H1 (cell line): Measurements from ENCODE around the gene ARHGEF7. TPM values are rescaled to one million over a fixed set of nuclear protein-coding genes. Genes with fewer than 3 reads are reported as not detected.

Experiments used
- CTCF ChIA-PET: fragments of 300-600 bp; sonication (Branson Sonifier 250); formaldehyde crosslinking; loops from one replicate; lab custom pipeline; 2021; ENCODE audit not compliant: partially characterized antibody; lab: Charles Lee
- POLR2A ChIA-PET: fragments of 300-600 bp; sonication (Branson Sonifier 250); formaldehyde crosslinking; loops from one replicate; lab custom pipeline; 2021; ENCODE audit warnings: inconsistent platforms; ENCODE audit not compliant: partially characterized antibody; lab: Charles Lee
- DNase-seq, 2 experiments: peaks; one replicate each; pipeline versions ENCODE4 v3.0.0 to v3.0.0-alpha.2; 2010 to 2022; ENCODE audit warnings: low spot score in 2 of 2, low read depth in 1 of 2, mixed read lengths in 1 of 2
- FAIRE-seq: peaks from 2 replicates; lab custom pipeline; 2011; peaks lifted over from hg19 to GRCh38; lab: Jason Lieb, UNC
- H2AFZ ChIP-seq: 2 replicates; pipeline ENCODE4 v1.8.1; 2012; ENCODE audit warnings: low read length, inconsistent platforms
- H2AK5ac ChIP-seq: 2 replicates; pipeline ENCODE4 v1.6.1; 2013; ENCODE audit warnings: low read depth, low read length
- H2BK120ac ChIP-seq: replicated peaks from 2 replicates; pipeline ENCODE3; 2013; ENCODE audit warnings: low read depth, low read length, inconsistent platforms
- H2BK12ac ChIP-seq: 2 replicates; pipeline ENCODE4 v1.6.1; 2013; ENCODE audit warnings: low read depth, low read length
- H2BK15ac ChIP-seq: 2 replicates; pipeline ENCODE4 v1.6.1; 2013; ENCODE audit warnings: low read length
- H2BK20ac ChIP-seq: 2 replicates; pipeline ENCODE4 v1.6.1; 2013; ENCODE audit warnings: low read length
- H2BK5ac ChIP-seq: 2 replicates; pipeline ENCODE4 v1.6.1; 2013; ENCODE audit warnings: low read depth, low read length
- H3K14ac ChIP-seq: 2 replicates; pipeline ENCODE4 v1.6.1; 2013; ENCODE audit warnings: inconsistent platforms; ENCODE audit not compliant: insufficient read length
- H3K18ac ChIP-seq: 2 replicates; pipeline ENCODE4 v1.6.1; 2013; ENCODE audit warnings: low read length; ENCODE audit errors: extremely low read depth
- H3K23ac ChIP-seq: 2 replicates; pipeline ENCODE4 v1.6.1; 2013; ENCODE audit warnings: inconsistent platforms; ENCODE audit not compliant: insufficient read length
- H3K23me2 ChIP-seq: 2 replicates; pipeline ENCODE4 v1.6.1; 2013; ENCODE audit warnings: low read depth, low read length
- H3K27ac ChIP-seq: 2 replicates; pipeline ENCODE4 v1.6.1; 2011; ENCODE audit warnings: low read depth, low read length, inconsistent platforms
- H3K27me3 ChIP-seq, 4 experiments: replicated peaks in 1 of 4; 1 replicate in 1 of 4; 2 replicates in 3 of 4; pipeline versions ENCODE4 v1.6.1 to v1.8.1; 2011 to 2013; ENCODE audit warnings: low read length in 3 of 4, mild to moderate bottlenecking in 3 of 4, inconsistent platforms in 2 of 4, mixed read lengths in 2 of 4, moderate library complexity in 1 of 4; ENCODE audit not compliant: control insufficient read depth in 3 of 4, insufficient read depth in 3 of 4; ENCODE audit errors: extremely low read depth in 1 of 4
- H3K36me3 ChIP-seq, 4 experiments: 2 replicates each; pipeline versions ENCODE4 v1.6.1 to v1.8.1; 2011 to 2013; ENCODE audit warnings: mild to moderate bottlenecking in 4 of 4, low read length in 3 of 4, moderate library complexity in 2 of 4, control low read depth in 1 of 4, inconsistent platforms in 1 of 4; ENCODE audit not compliant: insufficient read depth in 4 of 4, control insufficient read depth in 2 of 4
- H3K4ac ChIP-seq: replicated peaks from 2 replicates; pipeline ENCODE3; 2013; ENCODE audit warnings: low read length, low read depth, mixed read lengths, inconsistent platforms; ENCODE audit not compliant: insufficient read length
- H3K4me1 ChIP-seq, 4 experiments: replicated peaks in 1 of 4; 1 replicate in 1 of 4; 2 replicates in 3 of 4; pipeline versions ENCODE4 v1.6.1 to v1.8.1; 2011 to 2013; ENCODE audit warnings: low read length in 3 of 4, inconsistent platforms in 2 of 4, mixed read lengths in 1 of 4; ENCODE audit not compliant: insufficient read depth in 4 of 4, control insufficient read depth in 3 of 4
- H3K4me2 ChIP-seq, 2 experiments: 2 replicates each; pipeline versions ENCODE4 v1.6.1 to v1.8.1; 2011 to 2013; ENCODE audit warnings: low read depth in 2 of 2, low read length in 2 of 2, control low read depth in 1 of 2, inconsistent platforms in 1 of 2, mild to moderate bottlenecking in 1 of 2; ENCODE audit not compliant: insufficient read depth in 1 of 2
- H3K4me3 ChIP-seq, 4 experiments: fragments of 200-600, 300-600 bp in 1 of 4; sonication (generic), shearing (Covaris generic), sonication (Bioruptor Twin) in 1 of 4; 2 replicates each; pipeline versions ENCODE4 v1.5.1 to v1.8.1; 2011 to 2016; ENCODE audit warnings: low read length in 4 of 4, low read depth in 3 of 4, control low read depth in 2 of 4, inconsistent platforms in 2 of 4, mild to moderate bottlenecking in 2 of 4, mixed read lengths in 1 of 4, moderate library complexity in 1 of 4; ENCODE audit not compliant: insufficient read depth in 2 of 4; ENCODE audit errors: extremely low read depth in 1 of 4
- H3K56ac ChIP-seq: replicated peaks from 2 replicates; pipeline ENCODE3; 2013; ENCODE audit warnings: low read depth, mild to moderate bottlenecking, mixed read lengths, low read length, inconsistent platforms; ENCODE audit not compliant: insufficient read length
- H3K79me1 ChIP-seq: 2 replicates; pipeline ENCODE4 v1.6.1; 2013; ENCODE audit warnings: low read depth, low read length, control low read depth
- H3K79me2 ChIP-seq, 2 experiments: 2 replicates each; pipeline versions ENCODE4 v1.6.1 to v1.8.1; 2012 to 2013; ENCODE audit warnings: low read length in 2 of 2, mild to moderate bottlenecking in 2 of 2, inconsistent platforms in 1 of 2; ENCODE audit not compliant: insufficient read depth in 2 of 2, control insufficient read depth in 1 of 2
- H3K9ac ChIP-seq, 4 experiments: replicated peaks in 1 of 4; 1 replicate in 1 of 4; 2 replicates in 3 of 4; pipeline versions ENCODE4 v1.6.1 to v1.8.1; 2011 to 2013; ENCODE audit warnings: low read depth in 3 of 4, low read length in 3 of 4, control low read depth in 2 of 4, mild to moderate bottlenecking in 2 of 4, moderate library complexity in 2 of 4, inconsistent platforms in 1 of 4; ENCODE audit errors: extremely low read depth in 1 of 4
- H3K9me3 ChIP-seq, 2 experiments: 2 replicates each; pipeline versions ENCODE4 v1.6.1 to v1.8.1; 2012 to 2013; ENCODE audit warnings: mild to moderate bottlenecking in 2 of 2, moderate library complexity in 2 of 2, control low read depth in 1 of 2, inconsistent platforms in 1 of 2, low read depth in 1 of 2, low read length in 1 of 2, mixed read lengths in 1 of 2; ENCODE audit not compliant: insufficient read depth in 2 of 2
- H4K20me1 ChIP-seq, 2 experiments: replicated peaks in 1 of 2; 2 replicates each; pipeline versions ENCODE3 to v1.8.1; 2011 to 2013; ENCODE audit warnings: inconsistent platforms in 2 of 2, low read length in 2 of 2, mild to moderate bottlenecking in 1 of 2; ENCODE audit not compliant: insufficient read depth in 2 of 2, control insufficient read depth in 1 of 2
- H4K5ac ChIP-seq: 2 replicates; pipeline ENCODE4 v1.6.1; 2013; ENCODE audit warnings: low read length, low read depth, mixed read lengths, inconsistent platforms; ENCODE audit not compliant: insufficient read length
- H4K8ac ChIP-seq: 2 replicates; pipeline ENCODE4 v1.8.0; 2013; ENCODE audit warnings: mild to moderate bottlenecking, moderate library complexity, low read length, inconsistent platforms; ENCODE audit not compliant: insufficient read depth; ENCODE audit errors: extremely low read depth
- H4K91ac ChIP-seq: replicated peaks from 2 replicates; pipeline ENCODE3; 2013; ENCODE audit warnings: low read length, mixed read lengths, inconsistent platforms; ENCODE audit not compliant: insufficient read length
- CTBP2 ChIP-seq: IDR thresholded peaks from 2 replicates; pipeline ENCODE4 v1.7.0; 2011; ENCODE audit warnings: borderline replicate concordance, mild to moderate bottlenecking, moderate library complexity, mixed read lengths, low read length; ENCODE audit not compliant: insufficient read depth, insufficient read length
- HDAC6 ChIP-seq: IDR thresholded peaks from one replicate; pipeline ENCODE4 v1.7.1; 2012; ENCODE audit warnings: low read depth, mild to moderate bottlenecking, inconsistent platforms, low read length, moderate library complexity
- WGBS, 2 experiments: shearing (Covaris generic) in 1 of 2; methylation state at CpG; one replicate each; pipeline versions ENCODE4 v1.1.6 to v1.1.7; 2013 to 2015; ENCODE audit warnings: low lambda C conversion rate in 2 of 2, mixed read lengths in 2 of 2, inconsistent platforms in 1 of 2, low coverage in 1 of 2, missing lambda C conversion rate in 1 of 2; ENCODE audit not compliant: insufficient replicate concordance in 2 of 2, insufficient coverage in 1 of 2, insufficient read length in 1 of 2; ENCODE audit errors: extremely low coverage in 1 of 2, missing lambda C conversion rate in 1 of 2; 5-methylcytosine and 5-hydroxymethylcytosine counted together
- polyA plus RNA-seq, 7 experiments: library from polyadenylated mRNA; depleted of rRNA in 3 of 7; stranded (reverse) in 5 of 7; unstranded in 2 of 7; fragments of >200 nt in 5 of 7; fragments of 200-250 nt in 2 of 7; gene quantifications; 1 replicate in 5 of 7; 2 replicates in 1 of 7; 4 replicates in 1 of 7; pipeline versions ENCODE4 v1.2.1 to v1.2.3, GENCODE V29; 2011 to 2013; ENCODE audit warnings: missing spikeins in 2 of 7, mixed read lengths in 2 of 7
- total RNA-seq: library from RNA; stranded (reverse); fragmentation: NEBNext Ultra II Directional; extraction: Animal tissue kit (Norgen Biotek cat#: 25700); gene quantifications from 2 replicates; pipeline ENCODE4 v1.2.1, GENCODE V29; 2021

The ARHGEF7 gene
- total and polyA plus RNA-seq, 2 of the 8 experiments (the other 6 are each of a cell fraction or from before 2014, with no cell fraction given) = 26.2 to 56.5 TPM

DNA sequence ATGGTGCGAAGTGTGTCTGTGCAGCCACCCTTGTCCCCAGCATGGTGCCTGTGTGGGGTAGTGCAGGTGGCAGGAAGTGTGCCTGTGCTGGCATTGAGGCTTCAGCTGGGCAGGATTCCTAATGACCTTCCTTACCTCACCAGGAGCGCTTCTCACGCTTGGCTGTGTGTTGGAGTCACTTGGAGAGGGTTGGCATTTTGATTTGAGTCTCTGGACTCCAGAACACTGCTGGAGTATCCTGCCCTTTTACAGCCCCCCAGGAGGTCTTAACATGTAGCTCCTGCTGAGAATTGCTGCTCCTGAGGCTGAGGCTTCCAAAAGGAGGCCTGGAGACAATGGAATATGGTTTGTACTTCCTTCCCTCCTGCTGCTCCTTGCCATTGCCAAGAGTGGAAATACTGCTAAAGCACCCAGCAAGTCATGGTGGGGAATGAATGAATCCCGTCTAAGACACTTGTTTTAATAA is 87.1 kb downstream of the ARHGEF7 start:
- Histone ChIP-seq H4K91ac (peak overlapping the region; percentile 5), H3K18ac (no peak overlapping the region; the same call in 1 of the 2 replicates), H3K27me3 (no peaks in the 10 kb centered on the region), H3K23ac (no peak overlapping the region), H3K56ac (no peak overlapping the region), H3K9me3 (no peaks in the 10 kb centered on the region), H3K14ac (no peak overlapping the region), H2BK12ac (no peak overlapping the region), H3K9ac (no peak overlapping the region), H2AFZ (no peak overlapping the region), H4K8ac (no peak overlapping the region; the same call in 1 of the 2 replicates), H2BK15ac (peak overlapping the region; percentile 66; the same call in 1 of the 2 replicates), H3K79me1 (peaks cover 14% of the 10 kb centered on the region), H2BK120ac (no peak overlapping the region), H3K36me3 (peaks cover 0 to under 1% (median 0%) of the 10 kb centered on the region in 4 experiments; a peak in 2 of 8 replicates), H2AK5ac (0 out of 2 replicates have a peak overlapping the region, but pooled peaks have one; percentile 30), H2BK20ac (no peak overlapping the region; the same call in 1 of the 2 replicates), H3K27ac (no peak overlapping the region), H2BK5ac (no peak overlapping the region; the same call in 1 of the 2 replicates), H3K4ac (no peak overlapping the region), H4K20me1 (peaks cover 13 to 25% of the 10 kb centered on the region in 2 experiments), H4K5ac (no peak overlapping the region), H3K23me2 (no peaks in the 10 kb centered on the region; the same call in 1 of the 2 replicates), H3K4me1 (peaks cover 0 to 20% (median 16%) of the 10 kb centered on the region in 4 experiments; a peak in 6 of 7 replicates), H3K79me2 (peaks cover 0 to 89% of the 10 kb centered on the region in 2 experiments; a peak in 3 of 4 replicates), H3K4me2 (peak overlapping the region; percentile 5 to 31; a peak in 2 of 4 replicates), H3K4me3 (no peak overlapping the region)
- FAIRE-seq (no peak), DNase-seq (no peak)
- 68% methylated on average over 4 of the region's 4 CpGs; no CpG with 5 or more reads in 1 of the 2 experiments for WGBS, 2 experiments
- ChIA-PET POLR2A (interaction anchor here (0.9 kb wide), 2 partner anchors 10 to 11 kb away, joined by 3 read pairs; no protein-coding TSS in a partner anchor), CTCF (interaction anchor here (0.6 to 2.4 kb wide), 3 partner anchors 13 to 22 kb away, joined by 3 to 15 read pairs (median 4); no protein-coding TSS in a partner anchor)
- TF ChIP-seq CTBP2 (peak; percentile 42), HDAC6 (no peak)
